Keratinocyte (primary cell): ENCODE measurements around the gene PLBD2.

Experiments
- EZH2 ChIP-seq: IDR thresholded peaks from one replicate; pipeline ENCODE4 v1.6.1; 2012; ENCODE audit warnings: inconsistent platforms, mild to moderate bottlenecking, low read length, moderate library complexity
- TF ChIP-seq, protein P1 (sequence below), 3 experiments: IDR thresholded peaks in 1 of 3; conservative IDR thresholded peaks in 1 of 3; optimal IDR thresholded peaks in 1 of 3; 2 replicates in 2 of 3; 3 replicates in 1 of 3; pipeline versions ENCODE3 to v1.5.1; 2011; ENCODE audit warnings: low read length in 3 of 3, mild to moderate bottlenecking in 3 of 3, moderate library complexity in 2 of 3, control low read depth in 1 of 3, inconsistent platforms in 1 of 3; ENCODE audit not compliant: insufficient read depth in 2 of 3; ENCODE audit errors: extremely low read depth in 1 of 3

DNA sequence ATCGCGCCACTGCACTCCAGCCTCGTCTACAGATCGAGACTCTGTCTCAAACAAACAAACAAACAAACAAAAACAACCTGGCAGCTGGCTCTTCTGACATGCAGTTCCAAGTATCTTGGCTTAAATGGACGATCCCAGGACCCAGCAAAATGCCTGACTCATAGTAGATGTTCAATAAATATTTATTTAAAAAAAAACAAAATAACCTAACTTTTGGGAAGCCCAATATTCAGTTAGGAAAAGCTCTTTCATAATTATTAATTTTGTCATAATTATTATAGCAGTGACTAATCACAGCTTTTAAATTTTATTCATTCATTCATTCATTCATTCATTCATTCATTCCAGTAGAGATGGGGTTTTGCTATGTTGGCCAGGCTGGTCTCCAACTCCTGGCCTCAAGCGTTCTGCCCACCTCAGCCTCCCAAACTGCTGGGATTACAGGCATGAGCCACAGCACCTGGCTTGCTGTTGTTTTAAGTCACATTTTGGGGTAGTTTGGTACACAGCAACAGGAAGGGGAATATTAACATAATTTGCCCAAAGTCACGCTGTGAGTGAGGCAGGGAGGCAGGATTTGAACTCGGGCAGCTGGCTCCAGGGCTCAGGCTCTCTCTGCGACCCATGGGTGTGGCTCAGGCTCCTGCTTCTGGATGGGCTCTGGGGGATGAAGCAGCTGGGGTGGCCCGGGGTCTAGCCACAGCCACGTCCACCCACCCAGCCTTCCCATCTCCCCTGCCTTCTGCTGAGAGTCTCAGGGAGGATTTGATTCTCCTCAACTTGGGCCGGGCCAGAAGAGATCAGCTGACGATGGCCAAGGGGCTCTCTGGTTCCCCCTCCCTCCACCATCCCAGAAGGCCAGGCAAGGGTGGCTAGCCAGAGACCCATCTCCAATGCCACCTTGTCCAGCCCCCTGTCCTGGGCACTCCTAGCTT lies 42.9 kb downstream of the PLBD2 start:
- TF ChIP-seq, protein P1, sequence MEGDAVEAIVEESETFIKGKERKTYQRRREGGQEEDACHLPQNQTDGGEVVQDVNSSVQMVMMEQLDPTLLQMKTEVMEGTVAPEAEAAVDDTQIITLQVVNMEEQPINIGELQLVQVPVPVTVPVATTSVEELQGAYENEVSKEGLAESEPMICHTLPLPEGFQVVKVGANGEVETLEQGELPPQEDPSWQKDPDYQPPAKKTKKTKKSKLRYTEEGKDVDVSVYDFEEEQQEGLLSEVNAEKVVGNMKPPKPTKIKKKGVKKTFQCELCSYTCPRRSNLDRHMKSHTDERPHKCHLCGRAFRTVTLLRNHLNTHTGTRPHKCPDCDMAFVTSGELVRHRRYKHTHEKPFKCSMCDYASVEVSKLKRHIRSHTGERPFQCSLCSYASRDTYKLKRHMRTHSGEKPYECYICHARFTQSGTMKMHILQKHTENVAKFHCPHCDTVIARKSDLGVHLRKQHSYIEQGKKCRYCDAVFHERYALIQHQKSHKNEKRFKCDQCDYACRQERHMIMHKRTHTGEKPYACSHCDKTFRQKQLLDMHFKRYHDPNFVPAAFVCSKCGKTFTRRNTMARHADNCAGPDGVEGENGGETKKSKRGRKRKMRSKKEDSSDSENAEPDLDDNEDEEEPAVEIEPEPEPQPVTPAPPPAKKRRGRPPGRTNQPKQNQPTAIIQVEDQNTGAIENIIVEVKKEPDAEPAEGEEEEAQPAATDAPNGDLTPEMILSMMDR (optimal IDR thresholded peaks at IDR 0.05 in 1 of 3, IDR thresholded peaks at IDR 0.05 in 1 of 3, conservative IDR thresholded peaks at IDR 0.05 in 1 of 3; ENCODE audit: extremely low read depth in 1 of 3, insufficient read depth in 2 of 3, low read length in 3 of 3), result no peak
- TF ChIP-seq EZH2, result no peak
